Measurements from ENCODE around the gene OSBP. TPM values are rescaled to one million over a fixed set of nuclear protein-coding genes. Genes with fewer than 3 reads are reported as not detected.
A peak's percentile ranks its signal among the peaks of the same experiment; 100 is the strongest.

Gene OSBP
- total and polyA plus RNA-seq, 9 of the 15 experiments (the other 6 are each of a cell fraction or from before 2014, with no cell fraction given) = 11.7 to 49.0 (median 28.7) TPM

DNA sequence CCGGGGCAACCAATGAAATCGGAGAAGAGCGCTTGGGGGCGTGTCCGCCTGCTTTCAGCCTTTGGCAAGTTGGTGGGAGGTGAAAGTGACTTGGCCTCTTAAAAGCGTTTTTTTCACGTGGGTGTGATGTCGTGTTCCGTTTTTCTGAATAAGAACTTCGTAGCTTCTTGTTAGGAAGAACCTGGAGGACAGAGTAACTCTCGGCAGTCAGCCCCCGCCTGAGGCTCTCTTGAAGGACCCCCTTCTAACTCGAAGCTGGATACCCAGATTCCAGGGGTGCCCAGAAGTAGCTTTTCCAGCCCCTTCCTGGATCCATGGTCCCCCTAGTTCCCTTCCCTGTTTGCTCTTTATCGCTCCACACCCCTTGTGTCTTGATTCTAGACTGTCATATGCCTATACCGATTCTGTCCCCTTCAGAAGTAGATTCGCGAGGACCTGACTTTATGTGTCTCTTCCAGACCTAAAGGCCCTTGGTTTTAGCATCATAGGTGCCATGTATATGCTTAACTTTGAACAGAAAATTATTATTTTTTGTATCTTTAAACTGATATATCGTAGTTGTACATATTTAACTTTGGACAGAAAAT, 915 bp upstream of the OSBP start (continued):
- TF ChIP-seq SRSF9 (IDR thresholded peaks at IDR 0.05; ENCODE audit: borderline replicate concordance, low read depth, low read length) (no peak), TARDBP (IDR thresholded peaks at IDR 0.05) (no peak), ZNF766 (CRISPR knock-in tag; conservative IDR thresholded peaks at IDR 0.05) (0 out of 2 replicates have a peak, but pooled peaks have one; percentile 38), CBX8 (IDR thresholded peaks at IDR 0.05; ENCODE audit: borderline replicate concordance, extremely low read depth, low read depth, low read length, poor library complexity, severe bottlenecking) (no peak), ZNF133 (CRISPR knock-in tag; IDR thresholded peaks at IDR 0.05) (no peak), SRF (CRISPR knock-in tag; IDR thresholded peaks at IDR 0.05) (no peak), CBX1 (IDR thresholded peaks at IDR 0.05; ENCODE audit: low read depth) (no peak), FOXM1 (IDR thresholded peaks at IDR 0.05; ENCODE audit: low read depth) (0 out of 2 replicates have a peak, but pooled peaks have one; percentile 14), FOXM1 (CRISPR knock-in tag; IDR thresholded peaks at IDR 0.05; ENCODE audit: low read depth) (no peak), SMC3 (conservative IDR thresholded peaks at IDR 0.05; ENCODE audit: insufficient read depth, low read depth, low read length) (no peak), SP1 (CRISPR knock-in tag; IDR thresholded peaks at IDR 0.05) (0 out of 2 replicates have a peak, but pooled peaks have one; percentile 74), CCAR2 (IDR thresholded peaks at IDR 0.05; ENCODE audit: low read depth, low read length) (no peak), RHOXF2B (CRISPR knock-in tag; conservative IDR thresholded peaks at IDR 0.05) (no peak), ZNF354B (CRISPR knock-in tag; IDR thresholded peaks at IDR 0.05) (no peak), SMARCB1 (IDR thresholded peaks at IDR 0.05; ENCODE audit: insufficient read length, low read depth) (no peak), SUPT5H (IDR thresholded peaks at IDR 0.05) (peak; percentile 74), OTX1 (CRISPR knock-in tag; IDR thresholded peaks at IDR 0.05) (peak; percentile 46; the same call in 1 of the 2 replicates), ZNF445 (CRISPR knock-in tag; IDR thresholded peaks at IDR 0.05; ENCODE audit: low read depth) (no peak), ZNF143 (CRISPR knock-in tag; IDR thresholded peaks at IDR 0.05) (no peak), MTA1 (IDR thresholded peaks at IDR 0.05; ENCODE audit: borderline replicate concordance) (no peak), SIX5 (IDR thresholded peaks at IDR 0.05; ENCODE audit: borderline replicate concordance in 1 of 2, insufficient read depth in 1 of 2, low read depth in 1 of 2, low read length in 2 of 2) (no peak), TAL1 (IDR thresholded peaks at IDR 0.05) (no peak; the same call in 1 of the 2 replicates), ZZZ3 (IDR thresholded peaks at IDR 0.05) (no peak)
- TF ChIP-seq, protein P1, sequence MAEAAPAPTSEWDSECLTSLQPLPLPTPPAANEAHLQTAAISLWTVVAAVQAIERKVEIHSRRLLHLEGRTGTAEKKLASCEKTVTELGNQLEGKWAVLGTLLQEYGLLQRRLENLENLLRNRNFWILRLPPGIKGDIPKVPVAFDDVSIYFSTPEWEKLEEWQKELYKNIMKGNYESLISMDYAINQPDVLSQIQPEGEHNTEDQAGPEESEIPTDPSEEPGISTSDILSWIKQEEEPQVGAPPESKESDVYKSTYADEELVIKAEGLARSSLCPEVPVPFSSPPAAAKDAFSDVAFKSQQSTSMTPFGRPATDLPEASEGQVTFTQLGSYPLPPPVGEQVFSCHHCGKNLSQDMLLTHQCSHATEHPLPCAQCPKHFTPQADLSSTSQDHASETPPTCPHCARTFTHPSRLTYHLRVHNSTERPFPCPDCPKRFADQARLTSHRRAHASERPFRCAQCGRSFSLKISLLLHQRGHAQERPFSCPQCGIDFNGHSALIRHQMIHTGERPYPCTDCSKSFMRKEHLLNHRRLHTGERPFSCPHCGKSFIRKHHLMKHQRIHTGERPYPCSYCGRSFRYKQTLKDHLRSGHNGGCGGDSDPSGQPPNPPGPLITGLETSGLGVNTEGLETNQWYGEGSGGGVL (CRISPR knock-in tag; IDR thresholded peaks at IDR 0.05) = no peak
- TF ChIP-seq, protein P2, sequence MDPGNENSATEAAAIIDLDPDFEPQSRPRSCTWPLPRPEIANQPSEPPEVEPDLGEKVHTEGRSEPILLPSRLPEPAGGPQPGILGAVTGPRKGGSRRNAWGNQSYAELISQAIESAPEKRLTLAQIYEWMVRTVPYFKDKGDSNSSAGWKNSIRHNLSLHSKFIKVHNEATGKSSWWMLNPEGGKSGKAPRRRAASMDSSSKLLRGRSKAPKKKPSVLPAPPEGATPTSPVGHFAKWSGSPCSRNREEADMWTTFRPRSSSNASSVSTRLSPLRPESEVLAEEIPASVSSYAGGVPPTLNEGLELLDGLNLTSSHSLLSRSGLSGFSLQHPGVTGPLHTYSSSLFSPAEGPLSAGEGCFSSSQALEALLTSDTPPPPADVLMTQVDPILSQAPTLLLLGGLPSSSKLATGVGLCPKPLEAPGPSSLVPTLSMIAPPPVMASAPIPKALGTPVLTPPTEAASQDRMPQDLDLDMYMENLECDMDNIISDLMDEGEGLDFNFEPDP (CRISPR knock-in tag; IDR thresholded peaks at IDR 0.05) = no peak
- TF ChIP-seq, protein P3, sequence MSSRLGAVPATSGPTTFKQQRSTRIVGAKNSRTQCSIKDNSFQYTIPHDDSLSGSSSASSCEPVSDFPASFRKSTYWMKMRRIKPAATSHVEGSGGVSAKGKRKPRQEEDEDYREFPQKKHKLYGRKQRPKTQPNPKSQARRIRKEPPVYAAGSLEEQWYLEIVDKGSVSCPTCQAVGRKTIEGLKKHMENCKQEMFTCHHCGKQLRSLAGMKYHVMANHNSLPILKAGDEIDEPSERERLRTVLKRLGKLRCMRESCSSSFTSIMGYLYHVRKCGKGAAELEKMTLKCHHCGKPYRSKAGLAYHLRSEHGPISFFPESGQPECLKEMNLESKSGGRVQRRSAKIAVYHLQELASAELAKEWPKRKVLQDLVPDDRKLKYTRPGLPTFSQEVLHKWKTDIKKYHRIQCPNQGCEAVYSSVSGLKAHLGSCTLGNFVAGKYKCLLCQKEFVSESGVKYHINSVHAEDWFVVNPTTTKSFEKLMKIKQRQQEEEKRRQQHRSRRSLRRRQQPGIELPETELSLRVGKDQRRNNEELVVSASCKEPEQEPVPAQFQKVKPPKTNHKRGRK (tag; IDR thresholded peaks at IDR 0.05) = no peak

Data from K562 (cell line).